HUES48 (cell line): ENCODE results near the gene RHOC.
"Not testable (repeated sequence)": the region's sequence is repeated elsewhere in the genome, so short reads cannot be mapped to it uniquely, and the experiment has no call there.

Experiments used
- H3K27ac ChIP-seq: one replicate; pipeline ENCODE4 v1.7.0; 2013; ENCODE audit warnings: low read depth, low read length, inconsistent platforms
- H3K27me3 ChIP-seq: 2 replicates; pipeline ENCODE4 v1.6.1; 2013; ENCODE audit warnings: mild to moderate bottlenecking, low read length; ENCODE audit not compliant: control insufficient read depth, insufficient read depth
- H3K36me3 ChIP-seq: 2 replicates; pipeline ENCODE4 v1.6.1; 2013; ENCODE audit warnings: low read length; ENCODE audit not compliant: control insufficient read depth, insufficient read depth
- H3K4me1 ChIP-seq: 2 replicates; pipeline ENCODE4 v1.6.1; 2013; ENCODE audit warnings: mild to moderate bottlenecking, low read length; ENCODE audit not compliant: control insufficient read depth, insufficient read depth
- H3K4me3 ChIP-seq: 2 replicates; pipeline ENCODE4 v1.5.1; 2013; ENCODE audit warnings: mild to moderate bottlenecking, low read depth, low read length
- H3K9ac ChIP-seq: 2 replicates; pipeline ENCODE4 v1.6.1; 2013; ENCODE audit warnings: mild to moderate bottlenecking, low read depth, low read length, moderate library complexity
- H3K9me3 ChIP-seq: 2 replicates; pipeline ENCODE4 v1.6.1; 2013; ENCODE audit warnings: low read length; ENCODE audit not compliant: control insufficient read depth, insufficient read depth

RHOC gene

GRCh38 chr1:112728306-112728971 is 21.5 kb upstream of the RHOC start:
- not testable (repeated sequence) for H3K27ac ChIP-seq, H3K4me3 ChIP-seq, H3K9ac ChIP-seq, H3K9me3 ChIP-seq, H3K36me3 ChIP-seq, H3K4me1 ChIP-seq
- H3K27me3 ChIP-seq, result peaks cover 11% of the 10 kb centered on the region

- Histone ChIP-seq H3K27ac (no peak overlapping the region), H3K9me3 (no peaks in the 10 kb centered on the region), H3K4me3 (no peak overlapping the region), H3K4me1 (peaks cover 10% of the 10 kb centered on the region), H3K36me3 (no peaks in the 10 kb centered on the region), H3K9ac (no peak overlapping the region), H3K27me3 (peaks cover 18% of the 10 kb centered on the region)
These were observed 20.8 kb upstream of the RHOC start for GRCh38 chr1:112727716-112728115.

- not testable (repeated sequence) for H3K4me3 ChIP-seq, H3K9me3 ChIP-seq, H3K9ac ChIP-seq, H3K36me3 ChIP-seq, H3K27ac ChIP-seq
- Histone ChIP-seq H3K4me1 (peaks cover 14% of the 10 kb centered on the region), H3K27me3 (peaks cover 42% of the 10 kb centered on the region)
These were observed 17.3 kb upstream of the RHOC start for GRCh38 chr1:112724240-112724639.

- H3K27me3 ChIP-seq, result peaks cover 45% of the 10 kb centered on the region
- H3K27ac ChIP-seq, result no peak overlapping the region
- H3K9me3 ChIP-seq, result no peaks in the 10 kb centered on the region
- no peaks in the 10 kb centered on the region for H3K36me3 ChIP-seq
- H3K4me1 ChIP-seq, result peaks cover 14% of the 10 kb centered on the region
- no peak overlapping the region for H3K9ac ChIP-seq
- H3K4me3 ChIP-seq, result no peak overlapping the region
These were observed 16.5 kb upstream of the RHOC start for GRCh38 chr1:112723511-112723839.

GRCh38 chr1:112722601-112723510 is 15.9 kb upstream of the RHOC start:
- Histone ChIP-seq H3K4me1 (peaks cover 14% of the 10 kb centered on the region), H3K36me3 (no peaks in the 10 kb centered on the region), H3K27me3 (peaks cover 45% of the 10 kb centered on the region), H3K9ac (no peak overlapping the region), H3K27ac (peak overlapping the region; percentile 37), H3K4me3 (peak overlapping the region; percentile 45), H3K9me3 (no peaks in the 10 kb centered on the region)

- Histone ChIP-seq H3K4me3 (no peak overlapping the region), H3K4me1 (peaks cover 14% of the 10 kb centered on the region), H3K27me3 (peaks cover 45% of the 10 kb centered on the region), H3K27ac (no peak overlapping the region), H3K36me3 (no peaks in the 10 kb centered on the region), H3K9me3 (no peaks in the 10 kb centered on the region), H3K9ac (no peak overlapping the region)
These were observed 15.1 kb upstream of the RHOC start for GRCh38 chr1:112721966-112722524.

- Histone ChIP-seq H3K27me3 (peaks cover 42% of the 10 kb centered on the region), H3K4me1 (peaks cover 14% of the 10 kb centered on the region)
- H3K9ac ChIP-seq, H3K4me3 ChIP-seq, H3K9me3 ChIP-seq, H3K36me3 ChIP-seq, H3K27ac ChIP-seq: not testable (repeated sequence)
These were observed 14.4 kb upstream of the RHOC start for GRCh38 chr1:112721294-112721693.

- no peak overlapping the region for H3K9ac ChIP-seq
- no peaks in the 10 kb centered on the region for H3K36me3 ChIP-seq
- H3K4me3 ChIP-seq, result no peak overlapping the region
- peaks cover 18% of the 10 kb centered on the region for H3K4me1 ChIP-seq
- H3K27me3 ChIP-seq, result peaks cover 45% of the 10 kb centered on the region
- no peak overlapping the region for H3K27ac ChIP-seq
- no peaks in the 10 kb centered on the region for H3K9me3 ChIP-seq
These were observed 13.9 kb upstream of the RHOC start for GRCh38 chr1:112720800-112721199.

GRCh38 chr1:112719706-112720105 is 12.8 kb upstream of the RHOC start:
- peaks cover 19% of the 10 kb centered on the region for H3K4me1 ChIP-seq
- no peaks in the 10 kb centered on the region for H3K9me3 ChIP-seq
- peaks cover 51% of the 10 kb centered on the region for H3K27me3 ChIP-seq
- no peak overlapping the region for H3K9ac ChIP-seq
- no peak overlapping the region for H3K27ac ChIP-seq
- no peaks in the 10 kb centered on the region for H3K36me3 ChIP-seq
- no peak overlapping the region for H3K4me3 ChIP-seq

- Histone ChIP-seq H3K4me3 (no peak overlapping the region), H3K9me3 (no peaks in the 10 kb centered on the region), H3K4me1 (peaks cover 22% of the 10 kb centered on the region), H3K36me3 (no peaks in the 10 kb centered on the region), H3K9ac (no peak overlapping the region), H3K27ac (no peak overlapping the region), H3K27me3 (peaks cover 55% of the 10 kb centered on the region)
These were observed 11.9 kb upstream of the RHOC start for GRCh38 chr1:112718691-112719418.
